ENCODE measurements around the gene MYBL2.
"Not testable (repeated sequence)": the region's sequence is repeated elsewhere in the genome, so short reads cannot be mapped to it uniquely, and the experiment has no call there.

MYBL2 gene

DNA sequence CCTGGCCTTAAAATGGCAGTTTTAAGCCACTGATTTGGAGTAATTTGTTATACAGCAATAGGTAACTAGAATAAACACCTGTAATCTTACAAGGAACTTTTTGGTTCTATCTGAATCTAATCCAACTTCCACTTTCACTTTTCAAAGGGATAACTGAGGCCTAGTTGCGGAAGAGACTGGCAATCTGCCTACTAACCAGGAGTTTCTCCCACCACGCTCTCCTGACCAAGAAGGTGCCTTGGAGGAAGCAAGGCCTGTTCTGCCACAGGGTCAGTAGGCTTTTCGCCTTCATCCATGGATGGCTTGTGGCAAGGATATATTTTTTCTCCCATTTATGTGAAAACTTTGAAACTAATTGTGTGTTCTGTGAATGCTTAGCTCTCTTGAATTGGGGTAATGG lies 12.9 kb upstream of the MYBL2 start:
- POLR2A ChIA-PET, result no interaction called here
- no peak for TF ChIP-seq CTCF (IDR thresholded peaks at IDR 0.05; ENCODE audit: control extremely low read depth, extremely low read depth, low read depth, missing control alignments)
- DNase-seq (ENCODE audit: extremely low spot score), result no peak
- CTCF ChIA-PET, result no interaction called here

DNA sequence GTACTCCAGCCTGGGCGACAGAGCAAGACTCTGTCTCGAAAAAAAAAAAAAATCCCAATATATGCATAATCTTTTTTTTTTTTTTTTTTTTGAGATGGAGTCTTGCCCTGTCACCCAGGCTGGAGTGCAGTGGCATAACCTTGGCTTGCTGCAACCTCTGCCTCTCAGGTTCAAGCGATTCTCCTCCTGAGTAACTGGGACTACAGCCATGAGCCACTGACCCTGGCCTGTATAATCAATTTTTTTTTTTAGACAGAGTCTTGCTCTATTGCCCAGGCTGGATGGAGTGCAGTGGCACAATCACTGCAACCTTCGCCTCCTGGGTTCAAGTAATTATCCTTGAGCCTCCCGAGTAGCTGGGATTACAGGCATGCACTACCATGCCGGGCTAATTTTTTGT lies 11.7 kb upstream of the MYBL2 start:
- DNase-seq (ENCODE audit: extremely low spot score); POLR2A ChIA-PET: not testable (repeated sequence)
- CTCF ChIA-PET, result interaction anchor here (1.1 to 1.9 kb wide), 2 partner anchors 8 to 36 kb away, joined by 4 read pairs; no protein-coding TSS in a partner anchor

DNA sequence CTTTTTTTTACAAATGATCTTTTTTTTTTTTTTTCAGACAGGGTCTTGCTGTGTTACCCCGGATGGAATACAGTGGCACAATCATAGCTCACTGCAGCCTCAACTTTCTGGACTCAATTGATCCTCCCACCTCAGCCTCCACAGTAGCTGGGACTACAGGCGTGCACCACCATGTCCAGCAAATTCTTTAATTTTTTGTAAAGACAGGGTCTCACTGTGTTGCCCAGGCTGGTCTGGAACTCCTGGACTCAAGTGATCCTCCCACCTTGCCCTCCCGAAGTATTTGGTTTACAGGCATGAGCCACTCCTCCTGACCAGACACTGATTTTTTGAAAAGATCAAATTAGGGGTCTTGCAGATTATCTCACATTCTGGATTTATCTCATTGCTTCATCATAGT lies 11.0 kb upstream of the MYBL2 start:
- CTCF ChIA-PET, result interaction anchor here (1.1 to 1.9 kb wide), 2 partner anchors 9 to 36 kb away, joined by 4 read pairs; no protein-coding TSS in a partner anchor
- TF ChIP-seq CTCF (IDR thresholded peaks at IDR 0.05; ENCODE audit: control extremely low read depth, extremely low read depth, low read depth, missing control alignments), result no peak
- DNase-seq (ENCODE audit: extremely low spot score), result no peak
- POLR2A ChIA-PET, result no interaction called here

- DNase-seq (ENCODE audit: extremely low spot score), result no peak
- TF ChIP-seq CTCF (IDR thresholded peaks at IDR 0.05; ENCODE audit: control extremely low read depth, extremely low read depth, low read depth, missing control alignments), result no peak
- POLR2A ChIA-PET, result no interaction called here
- CTCF ChIA-PET, result no interaction called here
Measured at GRCh38 chr20:43658069-43658722, 8.7 kb upstream of the MYBL2 start.

- no peak for DNase-seq (ENCODE audit: extremely low spot score)
- CTCF ChIA-PET, result interaction anchor here (0.9 kb wide), 1 partner anchor 33 kb away, joined by 3 read pairs; no protein-coding TSS in a partner anchor
- POLR2A ChIA-PET, result no interaction called here
- no peak for TF ChIP-seq CTCF (IDR thresholded peaks at IDR 0.05; ENCODE audit: control extremely low read depth, extremely low read depth, low read depth, missing control alignments)
Measured at GRCh38 chr20:43658723-43659419, 8.0 kb upstream of the MYBL2 start.

- POLR2A ChIA-PET, result no interaction called here
- CTCF ChIA-PET, result interaction anchor here (1.1 to 3.3 kb wide), 3 partner anchors 29 to 124 kb away, joined by 3 to 12 read pairs (median 11); no protein-coding TSS in a partner anchor
- no peak for TF ChIP-seq CTCF (IDR thresholded peaks at IDR 0.05; ENCODE audit: control extremely low read depth, extremely low read depth, low read depth, missing control alignments)
- DNase-seq (ENCODE audit: extremely low spot score), result no peak
Measured at GRCh38 chr20:43662943-43663655, 3.8 kb upstream of the MYBL2 start.

All from GM10248 (cell line).